K562 (cell line): ENCODE results near the gene RNF222. TPM values are rescaled to one million over a fixed set of nuclear protein-coding genes. Genes with fewer than 3 reads are reported as not detected.

Experiments used
- ARNT ChIP-seq, 2 experiments: fragments of 450-650 bp; IDR thresholded peaks; 2 replicates each; pipeline ENCODE4 v1.6.1; 2016; ENCODE audit warnings: mild to moderate bottlenecking in 1 of 2
- ATF4 ChIP-seq: fragments of 450-650 bp; formaldehyde crosslinking; IDR thresholded peaks from 2 replicates; pipeline ENCODE4 v1.4.0; 2022; ENCODE audit warnings: mild to moderate bottlenecking, moderate library complexity
- ATF7 ChIP-seq: fragments of 450-650 bp; IDR thresholded peaks from 2 replicates; pipeline ENCODE4 v1.7.1; 2014; ENCODE audit warnings: mild to moderate bottlenecking, moderate library complexity
- CCAR2 ChIP-seq: fragments of 200-400 bp; formaldehyde crosslinking; IDR thresholded peaks from 2 replicates; pipeline ENCODE4 v1.6.1; 2017; ENCODE audit warnings: mild to moderate bottlenecking, low read depth, low read length
- EP300 ChIP-seq: IDR thresholded peaks from 2 replicates; pipeline ENCODE4 v1.6.1; 2012; ENCODE audit warnings: low read length, improper control_type of control experiment
- EP400 ChIP-seq: fragments of 450-650 bp; IDR thresholded peaks from 2 replicates; pipeline ENCODE4 v1.6.1; 2017; ENCODE audit warnings: antibody characterized with exemption, mild to moderate bottlenecking, moderate library complexity
- HDGF ChIP-seq: fragments of 450-650 bp; IDR thresholded peaks from 2 replicates; pipeline ENCODE4 v1.6.1; 2016
- HNRNPUL1 ChIP-seq: fragments of 200-400 bp; formaldehyde crosslinking; IDR thresholded peaks from 2 replicates; pipeline ENCODE4 v1.6.1; 2017; ENCODE audit warnings: low read length
- NCOA1 ChIP-seq: fragments of 450-650 bp; IDR thresholded peaks from 2 replicates; pipeline ENCODE4 v1.6.1; 2016; ENCODE audit warnings: low read depth
- PHF8 ChIP-seq: fragments of 200-600 bp; sonication (generic); IDR thresholded peaks from 2 replicates; pipeline ENCODE4 v1.6.1; 2012; ENCODE audit warnings: mixed run types, mild to moderate bottlenecking, inconsistent platforms, low read length, moderate library complexity, borderline replicate concordance
- PREB ChIP-seq: sonication (generic); formaldehyde crosslinking; IDR thresholded peaks from 2 replicates; pipeline ENCODE4 v1.8.1; 2023; ENCODE audit warnings: mild to moderate bottlenecking, missing genetic modification reagents
- PYGO2 ChIP-seq: fragments of 450-650 bp; IDR thresholded peaks from 2 replicates; pipeline ENCODE4 v1.6.1; 2016; ENCODE audit warnings: mild to moderate bottlenecking, missing genetic modification characterization, moderate library complexity, missing compliant biosample characterization
- SIRT6 ChIP-seq: IDR thresholded peaks from one replicate; pipeline ENCODE4 v1.6.1; 2012; ENCODE audit warnings: low read depth, mild to moderate bottlenecking, control low read depth, inconsistent platforms, low read length, moderate library complexity
- SMARCE1 ChIP-seq: fragments of 450-650 bp; IDR thresholded peaks from 2 replicates; pipeline ENCODE4 v1.7.1; 2016; ENCODE audit warnings: mild to moderate bottlenecking
- TCF3 ChIP-seq: sonication (generic); formaldehyde crosslinking; IDR thresholded peaks from 2 replicates; pipeline ENCODE4 v1.4.0; 2020; ENCODE audit warnings: mild to moderate bottlenecking, missing genetic modification reagents
- TFAM ChIP-seq: fragments of 250-450 bp; sonication (Bioruptor Pico); conservative IDR thresholded peaks from 2 replicates; pipeline ENCODE4 v1.5.0; 2021; ENCODE audit warnings: mild to moderate bottlenecking, moderate library complexity
- ZBTB17 ChIP-seq: fragments of 450-650 bp; formaldehyde crosslinking; IDR thresholded peaks from 2 replicates; pipeline ENCODE4 v1.4.0; 2020; ENCODE audit warnings: mild to moderate bottlenecking
- ZFX ChIP-seq: sonication (generic); formaldehyde crosslinking; IDR thresholded peaks from 2 replicates; pipeline ENCODE4 v1.8.0; 2022; ENCODE audit warnings: mild to moderate bottlenecking, missing genetic modification reagents, moderate library complexity
- ZNF274 ChIP-seq: IDR thresholded peaks from 2 replicates; pipeline ENCODE4 v1.6.1; 2011; ENCODE audit warnings: low read depth, mild to moderate bottlenecking, low read length, moderate library complexity, borderline replicate concordance
- ZNF282 ChIP-seq: sonication (generic); formaldehyde crosslinking; IDR thresholded peaks from 2 replicates; pipeline ENCODE4 v1.8.1; 2023; ENCODE audit warnings: missing genetic modification reagents
- ZNF639 ChIP-seq, 2 experiments: fragments of 200-800 bp in 1 of 2; sonication (Bioruptor generic) in 1 of 2; sonication (generic) in 1 of 2; formaldehyde crosslinking in 1 of 2; IDR thresholded peaks in 1 of 2; conservative IDR thresholded peaks in 1 of 2; 2 replicates each; pipeline versions ENCODE4 v1.5.0 to v1.6.1; 2016 to 2020; ENCODE audit warnings: missing compliant biosample characterization in 1 of 2, missing genetic modification characterization in 1 of 2, missing genetic modification reagents in 1 of 2
- polyA plus RNA-seq, 8 experiments: library from polyadenylated mRNA; depleted of rRNA in 4 of 8; stranded (reverse) in 5 of 8; unstranded in 3 of 8; fragments of >200 nt; fragmentation: Nextera tagmentation in 2 of 8; fragmentation: Illumina TruSeq in 1 of 8; extraction: Ambion mirVana in 2 of 8; extraction: Trizol in 1 of 8; gene quantifications; 2 replicates each; pipeline versions ENCODE4 v1.2.1 to v1.2.3, GENCODE V29; 2011 to 2014; ENCODE audit warnings: inconsistent platforms in 1 of 8, missing spikeins in 1 of 8
- total RNA-seq, 7 experiments: library from RNA; depleted of rRNA in 6 of 7; stranded (reverse); fragments of >200 nt in 6 of 7; fragmentation: Illumina TruSeq in 2 of 7; extraction: Trizol in 2 of 7; gene quantifications; 2 replicates each; pipeline versions ENCODE4 v1.2.1 to v1.2.3, GENCODE V29; 2011 to 2021; ENCODE audit warnings: low replicate concordance in 1 of 7
- TF ChIP-seq, protein P1 (sequence below): fragments of 450-650 bp; IDR thresholded peaks from 2 replicates; pipeline ENCODE4 v1.6.1; 2016; ENCODE audit warnings: borderline replicate concordance
- TF ChIP-seq, protein P2 (sequence below): sonication (generic); formaldehyde crosslinking; IDR thresholded peaks from 2 replicates; pipeline ENCODE4 v1.8.0; 2022; ENCODE audit warnings: missing genetic modification reagents, mild to moderate bottlenecking, moderate library complexity, borderline replicate concordance

The RNF222 gene
- total and polyA plus RNA-seq, 9 of the 15 experiments (the other 6 are each of a cell fraction or from before 2014, with no cell fraction given): not detected

DNA sequence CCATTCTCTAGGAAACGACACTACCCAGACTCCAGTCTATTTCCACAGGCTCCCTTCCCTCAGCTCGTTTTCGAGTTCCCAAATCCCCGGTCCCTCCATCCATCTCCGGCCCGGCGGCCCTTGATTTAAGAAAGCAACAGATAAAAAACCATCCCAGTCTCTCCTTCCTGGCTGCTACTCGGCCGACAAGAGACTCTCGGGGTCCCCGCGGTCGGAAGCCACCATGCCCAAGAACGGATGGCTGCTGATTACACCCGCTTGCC, 14.8 kb downstream of the RNF222 start (continued):
- TF ChIP-seq PREB: peak; percentile 65; the same call in 1 of the 2 replicates
- peak; percentile 43; the same call in 1 of the 2 replicates for TF ChIP-seq ZFX (CRISPR knock-in tag)
- TF ChIP-seq SMARCE1: no peak
- TF ChIP-seq ZNF282 (CRISPR knock-in tag): no peak
- TF ChIP-seq, protein P1, sequence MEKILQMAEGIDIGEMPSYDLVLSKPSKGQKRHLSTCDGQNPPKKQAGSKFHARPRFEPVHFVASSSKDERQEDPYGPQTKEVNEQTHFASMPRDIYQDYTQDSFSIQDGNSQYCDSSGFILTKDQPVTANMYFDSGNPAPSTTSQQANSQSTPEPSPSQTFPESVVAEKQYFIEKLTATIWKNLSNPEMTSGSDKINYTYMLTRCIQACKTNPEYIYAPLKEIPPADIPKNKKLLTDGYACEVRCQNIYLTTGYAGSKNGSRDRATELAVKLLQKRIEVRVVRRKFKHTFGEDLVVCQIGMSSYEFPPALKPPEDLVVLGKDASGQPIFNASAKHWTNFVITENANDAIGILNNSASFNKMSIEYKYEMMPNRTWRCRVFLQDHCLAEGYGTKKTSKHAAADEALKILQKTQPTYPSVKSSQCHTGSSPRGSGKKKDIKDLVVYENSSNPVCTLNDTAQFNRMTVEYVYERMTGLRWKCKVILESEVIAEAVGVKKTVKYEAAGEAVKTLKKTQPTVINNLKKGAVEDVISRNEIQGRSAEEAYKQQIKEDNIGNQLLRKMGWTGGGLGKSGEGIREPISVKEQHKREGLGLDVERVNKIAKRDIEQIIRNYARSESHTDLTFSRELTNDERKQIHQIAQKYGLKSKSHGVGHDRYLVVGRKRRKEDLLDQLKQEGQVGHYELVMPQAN: peak; percentile 89; the same call in 1 of the 2 replicates
- TF ChIP-seq, protein P2, sequence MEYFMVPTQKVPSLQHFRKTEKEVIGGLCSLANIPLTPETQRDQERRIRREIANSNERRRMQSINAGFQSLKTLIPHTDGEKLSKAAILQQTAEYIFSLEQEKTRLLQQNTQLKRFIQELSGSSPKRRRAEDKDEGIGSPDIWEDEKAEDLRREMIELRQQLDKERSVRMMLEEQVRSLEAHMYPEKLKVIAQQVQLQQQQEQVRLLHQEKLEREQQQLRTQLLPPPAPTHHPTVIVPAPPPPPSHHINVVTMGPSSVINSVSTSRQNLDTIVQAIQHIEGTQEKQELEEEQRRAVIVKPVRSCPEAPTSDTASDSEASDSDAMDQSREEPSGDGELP (CRISPR knock-in tag): no peak
- no peak for TF ChIP-seq ARNT (IDR thresholded peaks at IDR 0.05)
- TF ChIP-seq EP300: no peak
- TF ChIP-seq ZBTB17: no peak
- no peak for TF ChIP-seq ZNF274
- no peak for TF ChIP-seq NCOA1
- TF ChIP-seq TCF3 (CRISPR knock-in tag): no peak
- TF ChIP-seq ATF4 (CRISPR knock-in tag): 0 out of 2 replicates have a peak, but pooled peaks have one; percentile 12
- no peak for TF ChIP-seq SIRT6
- no peak for TF ChIP-seq PYGO2 (tag)
- TF ChIP-seq ATF7: no peak
- no peak for TF ChIP-seq CCAR2
- TF ChIP-seq TFAM (CRISPR knock-in tag): no peak
- no peak for TF ChIP-seq ZNF639 (CRISPR knock-in tag; conservative IDR thresholded peaks at IDR 0.05 in 1 of 2, IDR thresholded peaks at IDR 0.05 in 1 of 2)
- TF ChIP-seq PHF8: peak; percentile 79
- TF ChIP-seq HDGF: no peak
- peak; percentile 95 for TF ChIP-seq EP400
- TF ChIP-seq HNRNPUL1: no peak
